B cell (primary cell): ENCODE data around the gene LDHAL6A. TPM values are rescaled to one million over a fixed set of nuclear protein-coding genes. Genes with fewer than 3 reads are reported as not detected.

Experiments used
- ATAC-seq: fragments of 200-7000 bp; cut with Tn5 transposase; one replicate; pipeline ENCODE4 v1.10.0; 2021; ENCODE audit warnings: low read depth, mild to moderate bottlenecking, moderate number of reproducible peaks, moderate library complexity
- CTCF ChIA-PET: fragments of 350-600 bp; sonication (Branson Sonifier 250); formaldehyde crosslinking; loops from one replicate; lab custom pipeline; 2021; ENCODE audit warnings: antibody characterized with exemption, inconsistent platforms; lab: Charles Lee
- POLR2A ChIA-PET: fragments of 350-600 bp; sonication (Branson Sonifier 250); formaldehyde crosslinking; loops from one replicate; lab custom pipeline; 2021; ENCODE audit warnings: antibody characterized with exemption; lab: Charles Lee
- DNase-seq: peaks from one replicate; pipeline ENCODE4 v3.0.0; 2013
- H2AFZ ChIP-seq: 2 replicates; pipeline ENCODE4 v1.6.1; 2012; ENCODE audit warnings: mild to moderate bottlenecking, low read depth, low read length; ENCODE audit not compliant: insufficient read depth, poor library complexity, severe bottlenecking
- H3K27ac ChIP-seq, 2 donors: 1 replicate in 1 of 2; 2 replicates in 1 of 2; pipeline ENCODE4 v1.5.1; 2012 to 2013; ENCODE audit warnings: low read length in 2 of 2, mild to moderate bottlenecking in 2 of 2, moderate library complexity in 1 of 2
- H3K27me3 ChIP-seq, 4 experiments: fragments of 200-600 bp in 1 of 4; sonication (generic) in 1 of 4; replicated peaks in 1 of 4; 1 replicate in 2 of 4; 2 replicates in 2 of 4; pipeline versions ENCODE4 v1.6.1 to v1.7.0; 2013 to 2016; ENCODE audit warnings: low read length in 3 of 4, mild to moderate bottlenecking in 2 of 4, mixed read lengths in 1 of 4, moderate library complexity in 1 of 4; ENCODE audit not compliant: insufficient read depth in 4 of 4, control insufficient read depth in 3 of 4; ENCODE audit errors: control extremely low read depth in 1 of 4
- H3K36me3 ChIP-seq, 2 experiments: replicated peaks in 1 of 2; 1 replicate in 1 of 2; 2 replicates in 1 of 2; pipeline versions ENCODE4 v1.6.1 to v1.7.1; 2013; ENCODE audit warnings: low read length in 1 of 2; ENCODE audit not compliant: insufficient read depth in 2 of 2, control insufficient read depth in 1 of 2; ENCODE audit errors: control extremely low read depth in 1 of 2, extremely low read depth in 1 of 2
- H3K4me1 ChIP-seq, 2 donors: fragments of 200-600 bp in 1 of 2; sonication (generic) in 1 of 2; 1 replicate in 1 of 2; 2 replicates in 1 of 2; pipeline versions ENCODE4 v1.5.1 to v1.6.1; 2013 to 2017; ENCODE audit warnings: low read length in 2 of 2; ENCODE audit not compliant: control insufficient read depth in 2 of 2, insufficient read depth in 2 of 2
- H3K4me2 ChIP-seq: replicated peaks from 2 replicates; pipeline ENCODE3; 2012; ENCODE audit warnings: mild to moderate bottlenecking, low read depth, low read length; ENCODE audit not compliant: poor library complexity, severe bottlenecking
- H3K4me3 ChIP-seq, 5 experiments: fragments of 200-600 bp in 1 of 5; sonication (generic) in 1 of 5; 1 replicate in 3 of 5; 2 replicates in 2 of 5; pipeline versions ENCODE4 v1.5.1 to v1.7.0; 2011 to 2016; ENCODE audit warnings: low read length in 4 of 5, mild to moderate bottlenecking in 4 of 5, low read depth in 2 of 5, control low read depth in 1 of 5, moderate library complexity in 1 of 5; ENCODE audit not compliant: insufficient read depth in 1 of 5; ENCODE audit errors: control extremely low read depth in 1 of 5, extremely low read depth in 1 of 5
- H3K79me2 ChIP-seq: fragments of 200-600 bp; sonication (generic); one replicate; pipeline ENCODE4 v1.6.0; 2016; ENCODE audit warnings: low read length; ENCODE audit not compliant: control insufficient read depth, insufficient read depth
- H3K9ac ChIP-seq: fragments of 200-600 bp; sonication (generic); 2 replicates; pipeline ENCODE4 v1.6.1; 2017; ENCODE audit warnings: mild to moderate bottlenecking, low read length, moderate library complexity
- H3K9me3 ChIP-seq, 3 donors: one replicate each; pipeline versions ENCODE4 v1.6.1 to v1.7.1; 2013; ENCODE audit warnings: low read length in 2 of 3; ENCODE audit not compliant: control insufficient read depth in 2 of 3, insufficient read depth in 1 of 3; ENCODE audit errors: control extremely low read depth in 1 of 3
- H4K20me1 ChIP-seq: 2 replicates; pipeline ENCODE4 v1.6.0; 2012; ENCODE audit warnings: mild to moderate bottlenecking, low read length; ENCODE audit not compliant: insufficient read depth, control insufficient read depth, poor library complexity, severe bottlenecking
- H3K27ac Mint-ChIP-seq: one replicate; pipeline ENCODE4 v1.8.0; 2021; ENCODE audit warnings: mixed read lengths
- H3K27me3 Mint-ChIP-seq: one replicate; pipeline ENCODE4 v1.8.0; 2021; ENCODE audit warnings: mixed read lengths
- H3K4me1 Mint-ChIP-seq: one replicate; pipeline ENCODE4 v1.8.0; 2021; ENCODE audit warnings: mixed read lengths
- H3K4me3 Mint-ChIP-seq: one replicate; pipeline ENCODE4 v1.8.0; 2021; ENCODE audit warnings: mixed read lengths
- H3K9me3 Mint-ChIP-seq: one replicate; pipeline ENCODE4 v1.8.0; 2022; ENCODE audit warnings: mixed read lengths; ENCODE audit not compliant: insufficient read depth
- EZH2 ChIP-seq: IDR thresholded peaks from 2 replicates; pipeline ENCODE4 v1.6.1; 2012; ENCODE audit warnings: borderline replicate concordance, low read depth, mild to moderate bottlenecking, moderate library complexity, low read length; ENCODE audit not compliant: insufficient read depth, poor library complexity, severe bottlenecking
- WGBS: methylation state at CpG from one replicate; pipeline ENCODE4 v1.1.5; 2013; ENCODE audit warnings: missing lambda C conversion rate; ENCODE audit not compliant: insufficient coverage; 5-methylcytosine and 5-hydroxymethylcytosine counted together
- intact Hi-C: fragments of 100-400 bp; cut with micrococcal nuclease; formaldehyde crosslinking; loops from one replicate; pipeline ENCODE4 v1.10.0; 2022
- polyA plus RNA-seq: library from polyadenylated mRNA; depleted of rRNA; stranded (reverse); fragments of >200 nt; gene quantifications from 2 replicates; pipeline ENCODE4 v1.2.3, GENCODE V29; 2012
- total RNA-seq, 2 donors: library from RNA; stranded (reverse); fragments of 120-200 nt in 1 of 2; gene quantifications; 1 replicate in 1 of 2; 2 replicates in 1 of 2; pipeline versions ENCODE4 v1.2.3 to v1.2.4, GENCODE V29; 2013 to 2022
- TF ChIP-seq, protein P1 (sequence below): fragments of 200-600 bp; IDR thresholded peaks from one replicate; pipeline ENCODE4 v1.8.0; 2022; ENCODE audit warnings: antibody characterized with exemption, mild to moderate bottlenecking

The LDHAL6A gene
- total and polyA plus RNA-seq, 2 donors (not counting 1 experiment from before 2014, with no cell fraction given) = 0.12 to 0.27 TPM

DNA sequence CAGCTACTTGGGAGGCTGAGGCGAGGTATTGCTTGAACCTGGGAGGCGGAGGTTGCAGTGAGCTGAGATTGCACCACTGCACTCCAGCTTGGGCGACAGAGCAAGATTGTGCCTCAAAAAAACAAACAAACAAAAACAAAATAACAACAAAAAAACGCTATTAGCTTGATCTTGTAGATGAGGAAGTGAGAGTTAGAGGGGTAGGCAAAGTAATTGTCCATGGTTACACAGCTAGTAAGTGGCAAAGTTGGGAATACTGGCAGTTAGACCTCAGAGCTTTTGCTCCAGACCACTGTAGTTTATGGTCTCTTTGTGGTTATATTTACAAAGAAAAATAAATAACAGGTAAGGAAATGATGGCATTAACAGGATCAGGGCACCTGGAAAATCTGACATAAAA is 28.4 kb upstream of the LDHAL6A start:
- Histone ChIP-seq H3K9ac (no peak overlapping the region), H3K79me2 (no peaks in the 10 kb centered on the region), H3K4me1 (no peaks in the 10 kb centered on the region), H4K20me1 (no peaks in the 10 kb centered on the region), H3K36me3 (no peaks in the 10 kb centered on the region), H3K4me3 (no peak overlapping the region), H2AFZ (no peak overlapping the region), H3K9me3 (no peaks in the 10 kb centered on the region), H3K27me3 (peaks cover 0 to 2% (median 0%) of the 10 kb centered on the region in 4 experiments), H3K27ac (no peak overlapping the region), H3K4me2 (no peak overlapping the region)
- TF ChIP-seq EZH2 = no peak
- TF ChIP-seq, protein P1, sequence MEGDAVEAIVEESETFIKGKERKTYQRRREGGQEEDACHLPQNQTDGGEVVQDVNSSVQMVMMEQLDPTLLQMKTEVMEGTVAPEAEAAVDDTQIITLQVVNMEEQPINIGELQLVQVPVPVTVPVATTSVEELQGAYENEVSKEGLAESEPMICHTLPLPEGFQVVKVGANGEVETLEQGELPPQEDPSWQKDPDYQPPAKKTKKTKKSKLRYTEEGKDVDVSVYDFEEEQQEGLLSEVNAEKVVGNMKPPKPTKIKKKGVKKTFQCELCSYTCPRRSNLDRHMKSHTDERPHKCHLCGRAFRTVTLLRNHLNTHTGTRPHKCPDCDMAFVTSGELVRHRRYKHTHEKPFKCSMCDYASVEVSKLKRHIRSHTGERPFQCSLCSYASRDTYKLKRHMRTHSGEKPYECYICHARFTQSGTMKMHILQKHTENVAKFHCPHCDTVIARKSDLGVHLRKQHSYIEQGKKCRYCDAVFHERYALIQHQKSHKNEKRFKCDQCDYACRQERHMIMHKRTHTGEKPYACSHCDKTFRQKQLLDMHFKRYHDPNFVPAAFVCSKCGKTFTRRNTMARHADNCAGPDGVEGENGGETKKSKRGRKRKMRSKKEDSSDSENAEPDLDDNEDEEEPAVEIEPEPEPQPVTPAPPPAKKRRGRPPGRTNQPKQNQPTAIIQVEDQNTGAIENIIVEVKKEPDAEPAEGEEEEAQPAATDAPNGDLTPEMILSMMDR = no peak
- WGBS = no CpG with 5 or more reads among the region's 4 CpGs
- H3K4me1 Mint-ChIP-seq = peaks cover 3% of the 10 kb centered on the region
- H3K27ac Mint-ChIP-seq = no peak overlapping the region
- H3K4me3 Mint-ChIP-seq = no peak overlapping the region
- POLR2A ChIA-PET = no interaction called here
- intact Hi-C loops = no loop called here
- H3K9me3 Mint-ChIP-seq = no peaks in the 10 kb centered on the region
- DNase-seq (no peak), ATAC-seq (no peak)
- CTCF ChIA-PET = no interaction called here
- peaks cover 8% of the 10 kb centered on the region for H3K27me3 Mint-ChIP-seq

DNA sequence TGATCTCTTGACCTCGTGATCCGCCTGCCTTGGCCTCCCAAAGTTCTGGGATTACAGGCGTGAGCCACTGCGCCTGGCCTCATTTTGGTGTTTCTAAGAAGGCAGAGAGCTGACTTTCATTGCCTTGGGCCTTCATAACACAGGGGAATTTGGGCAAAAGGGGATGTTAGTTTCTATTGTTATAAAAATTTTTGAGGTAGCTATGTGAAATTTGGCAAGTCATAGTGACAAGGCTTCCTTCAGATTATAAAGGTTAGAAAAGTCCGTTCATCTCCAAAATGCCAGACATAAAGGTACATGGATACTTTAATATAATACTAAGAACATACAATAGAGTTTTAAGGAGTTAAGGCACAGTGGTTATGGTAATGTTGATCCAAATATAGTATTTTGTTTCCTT is 26.3 kb upstream of the LDHAL6A start:
- H3K27me3 Mint-ChIP-seq = peaks cover 4% of the 10 kb centered on the region
- Histone ChIP-seq H3K79me2 (no peaks in the 10 kb centered on the region), H4K20me1 (no peaks in the 10 kb centered on the region), H3K9me3 (no peaks in the 10 kb centered on the region), H3K4me1 (no peaks in the 10 kb centered on the region), H3K36me3 (no peaks in the 10 kb centered on the region), H3K27me3 (peaks cover 0 to 2% (median 0%) of the 10 kb centered on the region in 4 experiments), H3K9ac (no peak overlapping the region), H3K27ac (no peak overlapping the region), H3K4me3 (no peak overlapping the region), H2AFZ (no peak overlapping the region), H3K4me2 (no peak overlapping the region)
- WGBS = 93% methylated on average over 4 of the region's 5 CpGs
- intact Hi-C loops = no loop called here
- ATAC-seq (no peak), DNase-seq (no peak)
- no peaks in the 10 kb centered on the region for H3K9me3 Mint-ChIP-seq
- TF ChIP-seq, protein P1 = no peak
- TF ChIP-seq EZH2 = no peak
- ChIA-PET POLR2A (no interaction called here), CTCF (no interaction called here)
- H3K27ac Mint-ChIP-seq = no peak overlapping the region
- no peak overlapping the region for H3K4me3 Mint-ChIP-seq
- peaks cover 3% of the 10 kb centered on the region for H3K4me1 Mint-ChIP-seq
